Adrenal gland (tissue), 5 donors: ENCODE data around the gene EXOC3L4.

ENCODE experiments used
- CTCF ChIP-seq, 6 experiments: fragments of 450-650 bp in 4 of 6; fragments of 200-600 bp in 2 of 6; sonication (generic) in 1 of 6; IDR thresholded peaks; 1 replicate in 5 of 6; 2 replicates in 1 of 6; pipeline versions ENCODE4 v1.5.1 to v1.8.0; 2016 to 2021; ENCODE audit warnings: antibody characterized with exemption in 6 of 6, mild to moderate bottlenecking in 2 of 6, moderate library complexity in 1 of 6
- POLR2A ChIP-seq, 2 donors: fragments of 450-650 bp; IDR thresholded peaks; one replicate each; pipeline ENCODE4 v1.6.1; 2017; ENCODE audit warnings: antibody characterized with exemption in 2 of 2, mild to moderate bottlenecking in 2 of 2, moderate library complexity in 1 of 2
- donor health status: DM: no; HTN: no; CAD: no.

DNA sequence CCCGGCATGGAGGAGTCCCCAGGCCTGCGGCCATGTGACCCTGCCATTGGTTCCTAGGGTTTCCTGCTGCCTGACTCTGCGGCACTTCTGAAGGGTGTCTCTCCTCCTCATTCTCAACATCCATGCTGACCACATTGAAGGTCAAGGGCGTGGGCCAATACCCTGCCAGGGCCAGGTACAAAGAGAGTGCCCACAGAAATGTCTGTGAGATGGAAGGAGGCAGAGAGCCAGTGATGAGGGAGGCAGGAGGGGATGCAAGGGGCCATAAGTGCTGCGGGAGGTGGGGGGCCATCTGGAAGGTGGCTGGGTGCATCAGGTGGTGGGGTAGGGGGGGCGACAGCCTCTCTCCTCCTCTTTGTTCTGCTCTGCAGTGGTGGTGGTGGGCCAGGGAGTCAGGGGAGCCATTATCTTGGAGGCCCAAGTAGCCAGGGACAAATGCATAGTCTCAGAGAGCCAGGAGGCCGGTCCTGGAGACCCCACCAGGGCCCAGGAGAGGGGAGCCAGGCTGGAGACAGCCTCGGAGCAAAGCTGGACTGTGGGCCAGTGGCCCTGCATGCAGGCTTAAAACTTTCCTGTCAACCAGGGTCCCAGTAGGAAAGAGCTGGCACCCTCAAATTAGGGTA lies 24.2 kb upstream of the EXOC3L4 start:
- no peak for TF ChIP-seq CTCF (IDR thresholded peaks at IDR 0.05)
- TF ChIP-seq POLR2A (IDR thresholded peaks at IDR 0.05), result no peak
